GM12875 (cell line): ENCODE results near the gene IQCK.

Experiments
- H3K4me3 ChIP-seq: one replicate; pipeline ENCODE4 v1.5.1; 2011; ENCODE audit warnings: low read depth, low read length, control low read depth
- CTCF ChIP-seq: IDR thresholded peaks from 2 replicates; pipeline ENCODE4 v1.5.1; 2011; ENCODE audit warnings: low read depth, mild to moderate bottlenecking, control low read depth, inconsistent platforms, low read length, moderate library complexity, borderline replicate concordance; ENCODE audit not compliant: insufficient read depth

The IQCK gene

DNA sequence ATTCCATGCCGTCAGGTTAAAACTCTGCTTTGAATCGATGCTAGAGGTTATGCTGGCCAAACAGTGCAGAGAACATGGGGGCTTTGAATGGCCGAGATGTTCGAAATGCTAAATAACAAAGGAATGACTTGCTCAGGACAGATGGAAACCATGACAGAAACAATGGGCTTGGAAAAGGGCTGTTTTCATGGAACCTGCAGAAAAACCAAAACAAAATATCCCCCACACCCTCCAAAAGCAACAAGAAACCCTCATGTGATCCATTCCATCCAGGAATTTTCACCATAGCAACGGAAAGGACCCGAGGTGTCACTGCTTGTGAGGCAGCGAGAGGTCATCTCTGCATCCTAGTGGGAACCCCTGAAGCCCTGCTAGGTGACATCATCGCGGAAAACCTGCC is 141.1 kb downstream of the IQCK start:
- TF ChIP-seq CTCF: no peak

DNA sequence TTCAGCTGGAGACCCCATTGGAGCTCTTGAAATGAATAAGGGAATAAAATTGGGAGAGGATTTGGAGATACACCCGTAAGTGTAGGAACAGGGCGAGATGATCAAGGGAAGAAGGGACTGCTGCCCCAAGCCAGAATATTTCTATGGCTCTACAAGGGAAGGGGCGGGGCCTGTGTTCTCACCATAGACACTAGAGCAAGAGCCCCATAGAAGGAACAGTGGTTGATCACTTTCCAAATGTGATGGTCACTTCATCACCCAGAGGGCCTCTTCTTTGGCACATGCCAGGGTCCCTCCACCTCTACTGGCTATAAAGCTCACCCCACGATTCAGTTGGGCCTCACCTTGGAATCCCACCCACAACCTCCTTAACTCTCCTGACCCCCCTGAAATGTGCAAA is 141.5 kb downstream of the IQCK start:
- no peak for TF ChIP-seq CTCF
- H3K4me3 ChIP-seq: no peak overlapping the region

More for the DNA sequence above, 141.1 kb downstream of the IQCK start:
- no peak overlapping the region for H3K4me3 ChIP-seq

GRCh38 chr16:19860166-19861041 is 142.3 kb downstream of the IQCK start:
- no peak for TF ChIP-seq CTCF
- no peak overlapping the region for H3K4me3 ChIP-seq

DNA sequence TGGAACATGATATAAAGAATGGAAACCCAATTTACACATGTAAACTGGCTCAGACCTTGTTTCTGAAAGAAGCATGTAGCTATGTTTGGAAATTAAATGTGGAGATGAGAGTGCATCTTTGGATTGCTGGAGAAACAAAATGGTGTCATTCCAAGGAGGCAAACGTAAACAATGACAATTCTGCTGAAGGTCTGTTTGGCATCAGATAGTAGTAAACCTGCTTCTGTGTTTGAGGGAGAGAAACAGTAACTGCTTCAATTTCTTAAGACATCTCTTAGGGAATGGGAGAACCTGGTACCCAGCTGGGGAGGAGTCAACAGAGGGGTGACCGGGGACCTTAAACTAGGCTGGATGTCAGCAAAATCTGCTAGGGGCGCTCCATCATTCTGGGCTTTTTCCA is 143.1 kb downstream of the IQCK start:
- no peak overlapping the region for H3K4me3 ChIP-seq
- no peak for TF ChIP-seq CTCF

DNA sequence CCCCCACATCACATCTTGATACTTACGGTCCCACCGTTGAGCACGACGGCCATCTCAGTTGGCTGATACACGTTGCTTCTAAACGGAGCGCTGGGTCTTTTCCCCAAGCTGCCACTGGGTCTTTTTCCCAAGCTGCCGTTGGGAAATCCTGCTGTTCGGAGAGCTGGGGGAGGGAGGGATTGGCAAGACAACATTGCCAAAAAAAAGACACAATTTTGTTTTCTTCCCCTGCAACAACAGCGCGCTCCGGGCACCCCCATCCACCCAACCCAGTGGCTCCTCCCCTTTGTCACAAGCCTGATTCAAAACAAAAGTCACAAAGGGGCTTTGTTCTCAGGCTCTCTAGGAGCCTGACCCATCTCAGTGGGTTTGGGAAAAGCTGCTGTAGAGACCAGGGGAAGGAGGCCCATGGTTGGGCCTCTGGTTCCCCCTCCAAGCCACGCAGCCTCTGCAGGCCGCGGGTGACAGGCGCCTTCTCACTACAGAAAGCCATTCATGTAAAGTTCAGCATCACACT is 143.8 kb downstream of the IQCK start:
- no peak for TF ChIP-seq CTCF
- no peak overlapping the region for H3K4me3 ChIP-seq

DNA sequence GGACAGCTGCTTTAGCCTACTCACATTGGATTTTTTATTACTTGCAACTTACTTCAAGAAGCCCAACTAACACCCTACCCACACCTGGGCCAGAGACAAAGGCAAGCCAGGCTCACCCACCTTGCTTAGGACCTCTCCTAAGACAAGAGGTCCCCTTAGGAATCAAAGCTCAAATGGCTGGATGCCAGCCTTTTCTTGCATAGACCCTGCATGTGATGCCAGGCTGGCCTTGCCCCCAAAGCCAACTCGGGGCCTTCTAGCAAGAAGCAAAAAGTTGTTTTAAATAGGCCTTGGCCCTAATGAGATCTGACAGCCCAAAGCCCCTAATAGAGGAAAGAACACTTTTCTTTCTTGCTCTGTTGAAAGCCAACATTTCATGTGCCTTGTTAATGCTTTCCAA is 145.9 kb downstream of the IQCK start:
- no peak overlapping the region for H3K4me3 ChIP-seq
- TF ChIP-seq CTCF: no peak

DNA sequence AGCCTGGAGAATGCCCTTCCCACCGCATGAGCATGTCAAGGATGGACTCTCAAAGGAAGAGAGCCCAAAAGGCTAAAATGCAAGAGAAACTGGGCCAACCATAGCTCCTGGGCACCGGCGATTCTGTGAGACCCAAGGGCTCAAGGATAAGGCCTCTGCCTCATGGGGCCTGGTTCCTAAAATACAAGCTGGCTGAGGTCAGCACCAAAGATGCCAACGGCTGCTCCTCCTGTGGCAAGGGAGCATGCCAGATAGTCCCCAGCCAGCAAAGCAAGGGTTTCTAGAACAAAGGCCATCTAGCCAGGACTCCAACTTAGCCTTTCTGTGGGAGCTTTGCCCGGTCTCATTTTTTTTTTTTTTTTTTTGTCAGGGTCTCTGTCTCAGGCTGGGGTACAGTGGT is 146.5 kb downstream of the IQCK start:
- no peak for TF ChIP-seq CTCF
- H3K4me3 ChIP-seq: no peak overlapping the region
